22Rv1 (cell line): ENCODE measurements around the gene CCT3.

Source experiments
- H3K27ac ChIP-seq: fragments of 450-650 bp; 2 replicates; pipeline ENCODE4 v1.5.1; 2017
- ZFX ChIP-seq: fragments of 450-650 bp; IDR thresholded peaks from 2 replicates; pipeline ENCODE4 v1.6.1; 2017; ENCODE audit warnings: antibody characterized with exemption, borderline replicate concordance
- TF ChIP-seq, protein P1 (sequence below): fragments of 450-650 bp; IDR thresholded peaks from 2 replicates; pipeline ENCODE4 v1.5.1; 2017; ENCODE audit warnings: mild to moderate bottlenecking

CCT3 gene

DNA sequence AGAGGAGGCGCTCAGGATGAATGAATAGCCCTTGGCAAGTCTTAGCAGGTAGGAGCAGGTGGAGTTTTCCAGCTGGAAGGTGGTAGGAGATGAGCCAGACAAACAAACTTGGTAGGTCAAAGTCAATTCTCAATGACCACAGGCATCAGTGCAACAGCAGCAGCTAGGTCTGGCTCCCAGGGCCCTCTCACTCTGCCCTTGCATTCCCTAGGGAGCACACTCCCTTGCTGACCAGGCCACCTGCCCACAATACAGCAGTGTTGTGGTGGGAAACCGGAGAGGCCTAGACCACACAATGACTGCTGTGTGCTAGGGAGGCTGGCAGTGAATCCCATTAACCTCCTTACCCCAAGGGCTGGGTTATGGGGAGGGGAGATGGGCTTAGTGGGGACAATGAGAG, 77.2 kb downstream of the CCT3 start:
- TF ChIP-seq ZFX: no peak
- TF ChIP-seq, protein P1, sequence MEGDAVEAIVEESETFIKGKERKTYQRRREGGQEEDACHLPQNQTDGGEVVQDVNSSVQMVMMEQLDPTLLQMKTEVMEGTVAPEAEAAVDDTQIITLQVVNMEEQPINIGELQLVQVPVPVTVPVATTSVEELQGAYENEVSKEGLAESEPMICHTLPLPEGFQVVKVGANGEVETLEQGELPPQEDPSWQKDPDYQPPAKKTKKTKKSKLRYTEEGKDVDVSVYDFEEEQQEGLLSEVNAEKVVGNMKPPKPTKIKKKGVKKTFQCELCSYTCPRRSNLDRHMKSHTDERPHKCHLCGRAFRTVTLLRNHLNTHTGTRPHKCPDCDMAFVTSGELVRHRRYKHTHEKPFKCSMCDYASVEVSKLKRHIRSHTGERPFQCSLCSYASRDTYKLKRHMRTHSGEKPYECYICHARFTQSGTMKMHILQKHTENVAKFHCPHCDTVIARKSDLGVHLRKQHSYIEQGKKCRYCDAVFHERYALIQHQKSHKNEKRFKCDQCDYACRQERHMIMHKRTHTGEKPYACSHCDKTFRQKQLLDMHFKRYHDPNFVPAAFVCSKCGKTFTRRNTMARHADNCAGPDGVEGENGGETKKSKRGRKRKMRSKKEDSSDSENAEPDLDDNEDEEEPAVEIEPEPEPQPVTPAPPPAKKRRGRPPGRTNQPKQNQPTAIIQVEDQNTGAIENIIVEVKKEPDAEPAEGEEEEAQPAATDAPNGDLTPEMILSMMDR: no peak
- no peak overlapping the region for H3K27ac ChIP-seq

DNA sequence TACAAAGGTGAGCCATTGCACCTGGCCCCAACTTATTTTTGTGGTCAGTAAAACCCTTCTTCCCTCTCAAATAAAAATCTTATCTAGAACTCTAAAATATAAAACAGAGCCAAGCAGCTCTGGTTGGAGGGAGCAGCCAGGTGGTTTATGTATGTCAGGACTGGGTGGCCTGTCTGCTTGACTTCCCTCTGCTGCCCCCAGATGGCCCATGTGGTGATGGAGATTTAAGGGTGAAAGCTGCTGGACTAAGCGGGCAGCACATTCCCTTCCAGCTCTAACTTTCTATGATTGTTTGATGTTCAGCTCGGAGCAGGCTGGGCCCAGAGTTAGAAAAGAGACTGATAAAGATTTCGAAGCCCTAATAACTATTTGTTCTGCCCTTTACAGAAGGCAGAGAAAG, 78.3 kb downstream of the CCT3 start:
- TF ChIP-seq ZFX: no peak
- TF ChIP-seq, protein P1: peak; percentile 20; the same call in 1 of the 2 replicates
- H3K27ac ChIP-seq: no peak overlapping the region
